Vagina (tissue), 2 donors: ENCODE data around the gene TNNI2.

Experiments used
- CTCF ChIP-seq, 3 experiments: fragments of 450-650 bp in 2 of 3; fragments of 200-600 bp in 1 of 3; sonication (generic) in 1 of 3; IDR thresholded peaks; one replicate each; pipeline ENCODE4 v1.5.1; 2017 to 2019; ENCODE audit warnings: antibody characterized with exemption in 3 of 3, mild to moderate bottlenecking in 2 of 3, moderate library complexity in 2 of 3
- POLR2A ChIP-seq, 2 donors: fragments of 450-650 bp; IDR thresholded peaks; one replicate each; pipeline ENCODE4 v1.6.1; 2017; ENCODE audit warnings: antibody characterized with exemption in 2 of 2, mild to moderate bottlenecking in 2 of 2, moderate library complexity in 2 of 2
- POLR2AphosphoS5 ChIP-seq, 2 donors: sonication (generic); formaldehyde crosslinking; IDR thresholded peaks; one replicate each; pipeline ENCODE4 v1.9.0; 2017; ENCODE audit warnings: antibody characterized with exemption in 2 of 2, mild to moderate bottlenecking in 2 of 2, low read depth in 1 of 2; ENCODE audit not compliant: insufficient read depth in 1 of 2

- TF ChIP-seq CTCF (IDR thresholded peaks at IDR 0.05) (no peak), POLR2AphosphoS5 (IDR thresholded peaks at IDR 0.05; ENCODE audit: insufficient read depth in 1 of 2, low read depth in 1 of 2) (no peak), POLR2A (IDR thresholded peaks at IDR 0.05) (no peak)
Measured at GRCh38 chr11:1812801-1813200, 26.0 kb upstream of the TNNI2 start.
